Liver (tissue), 3 donors: Measurements from ENCODE around the gene EVPL.

Source experiments
- GABPA ChIP-seq, 2 donors: IDR thresholded peaks in 1 of 2; conservative IDR thresholded peaks in 1 of 2; 2 replicates each; pipeline ENCODE4 v1.6.1; 2016; ENCODE audit warnings: antibody characterized with exemption in 2 of 2, mild to moderate bottlenecking in 1 of 2, moderate library complexity in 1 of 2
- YY1 ChIP-seq: IDR thresholded peaks from 2 replicates; pipeline ENCODE4 v1.6.1; 2016; ENCODE audit warnings: antibody characterized with exemption, mild to moderate bottlenecking
- TF ChIP-seq, protein P1 (sequence below): fragments of 150-350 bp; IDR thresholded peaks from 2 replicates; pipeline ENCODE4 v1.5.1; 2017; ENCODE audit warnings: improper control_type of control experiment, low read depth, low read length; ENCODE audit not compliant: missing input control
- TF ChIP-seq, protein P2 (sequence below): IDR thresholded peaks from 2 replicates; pipeline ENCODE4 v1.6.1; 2016; ENCODE audit warnings: antibody characterized with exemption
- TF ChIP-seq, protein P3 (sequence below): IDR thresholded peaks from 2 replicates; pipeline ENCODE4 v1.6.1; 2016; ENCODE audit warnings: antibody characterized with exemption
- donor health status: healthy.
- donor health status: healthy.

GRCh38 chr17:76075364-76076145 is 48.4 kb upstream of the EVPL start:
- TF ChIP-seq GABPA (IDR thresholded peaks at IDR 0.05 in 1 of 2, conservative IDR thresholded peaks at IDR 0.05 in 1 of 2) = no peak
- TF ChIP-seq, protein P1, sequence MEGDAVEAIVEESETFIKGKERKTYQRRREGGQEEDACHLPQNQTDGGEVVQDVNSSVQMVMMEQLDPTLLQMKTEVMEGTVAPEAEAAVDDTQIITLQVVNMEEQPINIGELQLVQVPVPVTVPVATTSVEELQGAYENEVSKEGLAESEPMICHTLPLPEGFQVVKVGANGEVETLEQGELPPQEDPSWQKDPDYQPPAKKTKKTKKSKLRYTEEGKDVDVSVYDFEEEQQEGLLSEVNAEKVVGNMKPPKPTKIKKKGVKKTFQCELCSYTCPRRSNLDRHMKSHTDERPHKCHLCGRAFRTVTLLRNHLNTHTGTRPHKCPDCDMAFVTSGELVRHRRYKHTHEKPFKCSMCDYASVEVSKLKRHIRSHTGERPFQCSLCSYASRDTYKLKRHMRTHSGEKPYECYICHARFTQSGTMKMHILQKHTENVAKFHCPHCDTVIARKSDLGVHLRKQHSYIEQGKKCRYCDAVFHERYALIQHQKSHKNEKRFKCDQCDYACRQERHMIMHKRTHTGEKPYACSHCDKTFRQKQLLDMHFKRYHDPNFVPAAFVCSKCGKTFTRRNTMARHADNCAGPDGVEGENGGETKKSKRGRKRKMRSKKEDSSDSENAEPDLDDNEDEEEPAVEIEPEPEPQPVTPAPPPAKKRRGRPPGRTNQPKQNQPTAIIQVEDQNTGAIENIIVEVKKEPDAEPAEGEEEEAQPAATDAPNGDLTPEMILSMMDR = no peak
- TF ChIP-seq, protein P2, sequence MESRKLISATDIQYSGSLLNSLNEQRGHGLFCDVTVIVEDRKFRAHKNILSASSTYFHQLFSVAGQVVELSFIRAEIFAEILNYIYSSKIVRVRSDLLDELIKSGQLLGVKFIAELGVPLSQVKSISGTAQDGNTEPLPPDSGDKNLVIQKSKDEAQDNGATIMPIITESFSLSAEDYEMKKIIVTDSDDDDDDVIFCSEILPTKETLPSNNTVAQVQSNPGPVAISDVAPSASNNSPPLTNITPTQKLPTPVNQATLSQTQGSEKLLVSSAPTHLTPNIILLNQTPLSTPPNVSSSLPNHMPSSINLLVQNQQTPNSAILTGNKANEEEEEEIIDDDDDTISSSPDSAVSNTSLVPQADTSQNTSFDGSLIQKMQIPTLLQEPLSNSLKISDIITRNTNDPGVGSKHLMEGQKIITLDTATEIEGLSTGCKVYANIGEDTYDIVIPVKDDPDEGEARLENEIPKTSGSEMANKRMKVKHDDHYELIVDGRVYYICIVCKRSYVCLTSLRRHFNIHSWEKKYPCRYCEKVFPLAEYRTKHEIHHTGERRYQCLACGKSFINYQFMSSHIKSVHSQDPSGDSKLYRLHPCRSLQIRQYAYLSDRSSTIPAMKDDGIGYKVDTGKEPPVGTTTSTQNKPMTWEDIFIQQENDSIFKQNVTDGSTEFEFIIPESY = no peak
- no peak for TF ChIP-seq YY1
- TF ChIP-seq, protein P3, sequence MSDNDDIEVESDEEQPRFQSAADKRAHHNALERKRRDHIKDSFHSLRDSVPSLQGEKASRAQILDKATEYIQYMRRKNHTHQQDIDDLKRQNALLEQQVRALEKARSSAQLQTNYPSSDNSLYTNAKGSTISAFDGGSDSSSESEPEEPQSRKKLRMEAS = no peak
